CD4-positive, alpha-beta T cell treated with Interleukin-17A for 4 hours (primary cell): Measurements from ENCODE around the gene RALGAPA2.

Source experiments
- DNase-seq: peaks from one replicate; pipeline ENCODE4 v3.0.0-alpha.2; 2020; ENCODE audit warnings: mixed read lengths

Gene RALGAPA2

GRCh38 chr20:20628314-20628713 is 84.1 kb downstream of the RALGAPA2 start:
- no peak for DNase-seq

GRCh38 chr20:20627471-20627870 is 85.0 kb downstream of the RALGAPA2 start:
- DNase-seq = no peak

- DNase-seq = no peak
These were observed 87.5 kb downstream of the RALGAPA2 start for GRCh38 chr20:20624914-20625313.

GRCh38 chr20:20621195-20621594 is 91.2 kb downstream of the RALGAPA2 start:
- no peak for DNase-seq

- no peak for DNase-seq
These were observed 98.1 kb downstream of the RALGAPA2 start for GRCh38 chr20:20614391-20614790.

GRCh38 chr20:20612251-20612650 is 100.2 kb downstream of the RALGAPA2 start:
- DNase-seq = no peak

GRCh38 chr20:20611167-20611566 is 101.3 kb downstream of the RALGAPA2 start:
- DNase-seq = no peak

- DNase-seq = no peak
These were observed 102.9 kb downstream of the RALGAPA2 start for GRCh38 chr20:20609522-20609921.

- DNase-seq = no peak
These were observed 103.8 kb downstream of the RALGAPA2 start for GRCh38 chr20:20608641-20609040.

GRCh38 chr20:20608041-20608440 is 104.4 kb downstream of the RALGAPA2 start:
- DNase-seq = no peak

- no peak for DNase-seq
These were observed 105.6 kb downstream of the RALGAPA2 start for GRCh38 chr20:20606881-20607280.

GRCh38 chr20:20606050-20606449 is 106.4 kb downstream of the RALGAPA2 start:
- no peak for DNase-seq

- DNase-seq = no peak
These were observed 107.5 kb downstream of the RALGAPA2 start for GRCh38 chr20:20604907-20605306.

GRCh38 chr20:20604357-20604756 is 108.1 kb downstream of the RALGAPA2 start:
- no peak for DNase-seq

GRCh38 chr20:20603339-20603990 is 109.0 kb downstream of the RALGAPA2 start:
- no peak for DNase-seq

- no peak for DNase-seq
These were observed 114.5 kb downstream of the RALGAPA2 start for GRCh38 chr20:20597966-20598365.

GRCh38 chr20:20594171-20594530 is 118.3 kb downstream of the RALGAPA2 start:
- DNase-seq = no peak

GRCh38 chr20:20593447-20594170 is 118.8 kb downstream of the RALGAPA2 start:
- no peak for DNase-seq

GRCh38 chr20:20585146-20585545 is 127.3 kb downstream of the RALGAPA2 start:
- no peak for DNase-seq

GRCh38 chr20:20582734-20583133 is 129.7 kb downstream of the RALGAPA2 start:
- DNase-seq = no peak

- no peak for DNase-seq
These were observed 132.3 kb downstream of the RALGAPA2 start for GRCh38 chr20:20580139-20580538.

- no peak for DNase-seq
These were observed 133.6 kb downstream of the RALGAPA2 start for GRCh38 chr20:20578838-20579237.

- no peak for DNase-seq
These were observed 138.6 kb downstream of the RALGAPA2 start for GRCh38 chr20:20573797-20574196.

- DNase-seq = no peak
These were observed 141.2 kb downstream of the RALGAPA2 start for GRCh38 chr20:20571068-20571780.
